ENCODE measurements around the gene CAMSAP3.
A peak's percentile ranks its signal among the peaks of the same experiment; 100 is the strongest.
"Not testable (repeated sequence)": the region's sequence is repeated elsewhere in the genome, so short reads cannot be mapped to it uniquely, and the experiment has no call there.

Gene CAMSAP3

GRCh38 chr19:7595466-7596133 lies at the start of gene CAMSAP3:
TSS of gene CAMSAP3 (plus strand) at chr19:7595863. CDS start at chr19:7596003, 140 bp downstream.
- DNase-seq: peak; percentile 64 to 91 (median 90)

GRCh38 chr19:7545904-7546303 lies 49.8 kb upstream of the CAMSAP3 start:
- no peak for DNase-seq

- no peak for DNase-seq
Observed at GRCh38 chr19:7547159-7547558, 48.5 kb upstream of the CAMSAP3 start.

- no peak for DNase-seq
Observed at GRCh38 chr19:7549429-7550148, 46.1 kb upstream of the CAMSAP3 start.

GRCh38 chr19:7550169-7550770 lies 45.4 kb upstream of the CAMSAP3 start:
- no peak for DNase-seq

- DNase-seq: peak; percentile 17 to 86 (median 52)
Observed at GRCh38 chr19:7550987-7551761, 44.5 kb upstream of the CAMSAP3 start.

- no peak for DNase-seq
Observed at GRCh38 chr19:7552781-7553180, 42.9 kb upstream of the CAMSAP3 start.

GRCh38 chr19:7554565-7554964 lies 41.1 kb upstream of the CAMSAP3 start:
- no peak for DNase-seq

GRCh38 chr19:7554990-7555864 lies 40.4 kb upstream of the CAMSAP3 start:
- no peak for DNase-seq

- DNase-seq: no peak
Observed at GRCh38 chr19:7556696-7557315, 38.9 kb upstream of the CAMSAP3 start.

GRCh38 chr19:7558667-7559066 lies 37.0 kb upstream of the CAMSAP3 start:
- DNase-seq: no peak

GRCh38 chr19:7559102-7559501 lies 36.6 kb upstream of the CAMSAP3 start:
- DNase-seq: no peak

- no peak for DNase-seq
Observed at GRCh38 chr19:7560255-7560654, 35.4 kb upstream of the CAMSAP3 start.

GRCh38 chr19:7561325-7561724 lies 34.3 kb upstream of the CAMSAP3 start:
- DNase-seq: no peak

- no peak for DNase-seq
Observed at GRCh38 chr19:7562646-7563393, 32.8 kb upstream of the CAMSAP3 start.

- no peak for DNase-seq
Observed at GRCh38 chr19:7564866-7565265, 30.8 kb upstream of the CAMSAP3 start.

- no peak for DNase-seq
Observed at GRCh38 chr19:7565332-7565731, 30.3 kb upstream of the CAMSAP3 start.

GRCh38 chr19:7570761-7571160 lies 24.9 kb upstream of the CAMSAP3 start:
- no peak for DNase-seq

- no peak for DNase-seq
Observed at GRCh38 chr19:7575434-7576040, 20.1 kb upstream of the CAMSAP3 start.

GRCh38 chr19:7577422-7577821 lies 18.2 kb upstream of the CAMSAP3 start:
- not testable (repeated sequence) for DNase-seq

GRCh38 chr19:7578127-7578526 lies 17.5 kb upstream of the CAMSAP3 start:
- DNase-seq: peak in 1 of 3 experiments; percentile 15
